MV-4-11 (cell line): ENCODE results near the gene ANO3.

Experiments used
- DNase-seq: peaks from one replicate; lab custom pipeline; 2025; lab: John Stamatoyannopoulos, UW

The ANO3 gene

DNA sequence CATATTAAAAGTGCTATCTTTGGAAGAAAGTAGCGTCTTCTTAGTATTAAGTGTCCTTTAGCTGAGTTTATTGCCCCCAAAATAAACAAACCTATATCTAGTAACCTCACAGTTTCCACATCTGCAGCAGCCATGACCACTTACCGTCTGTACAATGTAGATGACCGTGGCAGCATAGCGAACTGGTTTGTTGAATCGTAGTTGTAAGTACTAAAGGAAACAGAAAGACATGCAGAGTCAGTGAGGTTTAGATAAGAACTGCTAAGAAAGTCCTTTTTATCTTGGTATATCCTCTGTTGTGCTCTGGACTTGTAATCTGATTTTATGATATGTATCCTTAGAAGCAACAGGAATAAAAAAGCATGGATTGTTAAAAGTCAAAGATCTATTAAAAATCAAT is 380.6 kb downstream of the ANO3 start:
- no peak for DNase-seq
